GM18511 (cell line): ENCODE measurements around the gene GNG8.

Source experiments
- ATAC-seq: cut with Tn5 transposase; IDR thresholded peaks from one replicate; pipeline ENCODE4 v1.9.1; 2021; ENCODE audit warnings: mild to moderate bottlenecking, moderate library complexity; ENCODE audit not compliant: unreplicated experiment

GNG8 gene

DNA sequence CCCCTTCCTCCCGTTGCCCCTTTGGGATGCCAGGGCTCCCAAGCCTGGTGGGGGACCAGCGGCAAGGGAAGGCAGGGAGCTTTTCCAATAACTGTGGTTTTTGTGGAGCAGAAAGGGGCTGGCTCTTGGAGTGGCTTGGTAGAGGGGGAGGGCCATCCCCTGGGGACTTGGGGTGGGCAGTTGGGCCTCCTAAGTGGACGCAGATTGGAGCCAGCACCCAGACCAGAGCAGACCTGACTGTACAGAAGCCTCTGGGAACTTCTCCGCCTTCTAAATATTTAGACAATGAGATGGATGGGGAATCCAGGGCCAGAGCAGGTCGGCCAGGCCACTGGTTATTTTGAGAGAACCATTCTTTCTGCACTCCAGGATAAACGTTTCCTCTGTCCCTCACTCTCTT is 15.3 kb downstream of the GNG8 start:
- ATAC-seq: no peak

DNA sequence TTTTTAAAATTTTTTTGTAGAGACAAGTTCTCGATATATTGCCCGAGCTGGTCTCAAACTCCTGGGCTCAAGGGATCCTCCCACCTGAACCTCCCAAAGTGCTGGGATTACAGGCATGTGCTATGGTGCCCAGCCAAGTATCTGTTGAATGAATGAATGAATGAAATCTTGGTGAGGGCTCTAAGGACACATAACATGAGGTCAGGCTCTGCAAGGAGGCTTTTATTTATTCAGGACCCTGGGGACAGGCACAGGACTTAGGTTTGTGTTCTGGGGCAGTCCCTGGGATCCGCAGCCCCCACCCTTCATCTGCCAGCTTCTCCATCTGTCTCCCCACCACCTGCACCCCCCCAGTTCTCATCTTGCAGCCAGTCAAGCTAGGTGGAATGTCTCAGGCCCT is 15.7 kb downstream of the GNG8 start:
- ATAC-seq: no peak

- ATAC-seq: no peak
Observed at GRCh38 chr19:46618670-46619231, 17.3 kb downstream of the GNG8 start.

GRCh38 chr19:46617601-46618000 is 18.4 kb downstream of the GNG8 start:
- ATAC-seq: no peak

GRCh38 chr19:46616631-46617322 is 19.2 kb downstream of the GNG8 start:
- ATAC-seq: no peak

GRCh38 chr19:46615966-46616365 is 20.0 kb downstream of the GNG8 start:
- no peak for ATAC-seq

- no peak for ATAC-seq
Observed at GRCh38 chr19:46614114-46614722, 21.8 kb downstream of the GNG8 start.

- no peak for ATAC-seq
Observed at GRCh38 chr19:46613525-46613924, 22.5 kb downstream of the GNG8 start.

- ATAC-seq: no peak
Observed at GRCh38 chr19:46611776-46612175, 24.2 kb downstream of the GNG8 start.

- ATAC-seq: no peak
Observed at GRCh38 chr19:46610851-46611770, 24.9 kb downstream of the GNG8 start.

- ATAC-seq: no peak
Observed at GRCh38 chr19:46610413-46610775, 25.6 kb downstream of the GNG8 start.

- no peak for ATAC-seq
Observed at GRCh38 chr19:46609511-46610412, 26.2 kb downstream of the GNG8 start.

- no peak for ATAC-seq
Observed at GRCh38 chr19:46608581-46609345, 27.2 kb downstream of the GNG8 start.

DNA sequence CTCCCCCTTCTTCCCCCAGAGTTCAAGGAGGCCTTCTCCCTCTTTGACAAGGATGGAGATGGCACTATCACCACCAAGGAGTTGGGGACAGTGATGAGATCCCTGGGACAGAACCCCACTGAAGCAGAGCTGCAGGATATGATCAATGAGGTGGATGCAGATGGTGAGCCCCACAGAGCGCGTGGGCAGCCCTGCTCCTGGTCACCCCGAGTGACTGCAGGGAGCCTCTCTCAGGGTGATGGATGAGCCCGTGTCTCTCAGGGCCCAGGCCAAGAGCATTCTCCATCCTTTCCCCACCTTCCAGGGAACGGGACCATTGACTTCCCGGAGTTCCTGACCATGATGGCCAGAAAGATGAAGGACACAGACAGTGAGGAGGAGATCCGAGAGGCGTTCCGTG is 27.8 kb downstream of the GNG8 start:
- ATAC-seq: no peak

DNA sequence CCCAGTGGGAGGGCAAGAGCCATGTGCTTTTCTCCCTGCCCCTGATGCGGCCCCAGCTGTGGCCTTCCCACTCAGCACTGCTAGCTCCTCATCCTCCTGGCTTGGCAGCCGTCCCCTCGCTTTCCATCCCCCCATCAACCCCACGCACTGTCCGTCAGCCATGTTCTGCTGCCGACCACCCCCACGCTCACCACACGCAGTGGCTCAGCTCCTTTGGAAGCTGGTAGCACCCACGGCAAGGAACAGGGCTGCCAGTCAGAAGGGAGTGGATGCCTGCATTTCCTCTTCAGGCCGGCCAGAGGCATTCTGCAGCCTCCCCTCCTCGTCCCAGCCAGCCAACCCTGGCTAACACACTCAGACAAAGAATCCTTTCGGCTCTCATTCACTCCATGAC is 28.6 kb downstream of the GNG8 start:
- no peak for ATAC-seq

DNA sequence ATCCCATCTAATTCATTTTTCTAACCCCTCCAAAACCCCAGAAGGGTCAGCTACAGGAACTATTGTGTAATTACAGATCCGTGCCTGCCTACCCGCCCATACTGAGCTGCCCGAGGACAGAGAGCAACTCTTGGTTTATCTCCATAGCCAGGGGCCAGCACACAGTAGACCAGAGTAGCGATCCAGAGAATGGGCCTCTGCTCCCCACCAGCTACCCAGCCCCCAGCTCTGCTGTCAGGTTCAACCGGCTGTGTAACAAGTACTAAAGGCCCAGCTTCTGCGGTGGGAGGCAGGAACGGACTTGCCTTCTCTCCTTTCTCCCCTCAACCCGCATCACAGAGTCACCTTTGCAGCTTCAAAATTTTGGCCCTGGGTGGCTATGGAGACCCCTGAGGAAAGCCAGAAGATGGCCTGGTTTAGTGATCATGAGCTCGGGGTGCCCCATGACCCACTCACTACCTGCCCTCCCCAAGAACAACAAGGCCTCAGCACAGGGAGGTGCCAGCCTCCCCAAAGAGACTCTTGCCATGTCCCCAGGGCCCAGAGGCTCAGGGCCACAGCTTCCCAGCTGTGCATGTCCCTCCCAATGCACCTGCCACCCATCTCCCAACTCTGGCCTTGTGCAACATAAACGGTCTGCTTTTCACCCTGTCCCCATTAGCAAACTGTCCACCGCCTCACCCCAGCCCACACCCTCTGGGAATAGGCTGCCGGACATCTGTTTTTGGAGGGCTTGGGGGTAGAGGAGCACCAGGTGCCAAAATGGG is 29.1 kb downstream of the GNG8 start:
- no peak for ATAC-seq

- no peak for ATAC-seq
Observed at GRCh38 chr19:46606019-46606418, 30.0 kb downstream of the GNG8 start.

DNA sequence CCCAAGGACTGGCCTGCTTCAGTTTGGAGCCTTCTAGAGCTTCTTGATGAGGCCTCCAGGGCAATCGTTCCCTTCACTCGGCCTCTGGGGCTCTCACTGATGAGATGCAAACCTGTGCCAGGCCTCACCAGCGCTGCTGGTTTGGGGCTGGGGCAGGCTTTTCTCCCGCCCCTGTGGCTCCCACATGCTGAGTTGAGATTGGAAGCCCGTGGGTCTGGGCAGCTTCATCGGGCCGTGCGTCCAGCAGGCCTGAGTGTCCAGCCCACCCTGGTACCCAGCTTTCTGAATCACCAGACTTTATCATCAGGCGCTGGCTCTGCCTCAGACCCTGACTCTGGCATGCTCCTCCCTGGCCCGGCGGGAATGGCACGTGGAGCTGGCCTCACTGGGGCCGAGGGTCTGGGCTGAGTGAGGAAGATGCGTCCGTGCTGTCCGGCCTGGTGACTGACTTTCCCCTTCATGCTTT is 30.6 kb downstream of the GNG8 start:
- ATAC-seq: no peak

DNA sequence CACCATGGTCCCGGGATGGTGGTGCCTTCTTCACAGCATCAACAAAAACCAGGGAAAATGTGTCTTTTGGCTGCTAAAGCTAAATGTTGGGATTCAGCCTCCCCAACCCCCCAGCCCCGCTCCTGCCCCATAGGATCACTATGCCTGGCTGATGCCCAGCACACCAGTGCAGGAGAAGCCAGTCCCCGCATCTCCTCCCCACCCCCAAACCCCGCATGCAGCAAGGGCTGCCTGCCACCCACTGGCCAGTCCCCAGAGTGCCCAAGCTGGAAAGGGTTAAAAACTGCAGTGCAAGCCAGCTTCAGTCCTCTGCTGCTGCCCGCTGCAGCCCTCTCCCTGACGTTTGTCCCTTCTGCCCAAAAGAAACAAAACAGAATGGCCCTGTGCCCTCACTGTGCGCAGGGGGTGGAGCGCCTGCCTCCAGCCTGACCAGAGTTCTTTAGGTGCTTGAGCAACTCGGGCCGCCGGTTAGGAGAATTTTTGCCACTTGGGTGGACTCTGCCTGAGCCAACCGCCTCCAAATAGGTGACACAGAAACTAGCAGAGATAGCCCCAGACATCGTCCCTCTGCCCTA is 31.1 kb downstream of the GNG8 start:
- no peak for ATAC-seq
